Esophagus muscularis mucosa (tissue), 4 donors: ENCODE measurements around the gene AGMAT. TPM values are rescaled to one million over a fixed set of nuclear protein-coding genes. Genes with fewer than 3 reads are reported as not detected.

Experiments used
- DNase-seq: peaks from one replicate; pipeline ENCODE4 v3.0.0-alpha.2; 2017; ENCODE audit errors: extremely low spot score
- H3K27ac ChIP-seq, 4 donors: fragments of 200-600 bp; sonication (generic); replicated peaks in 1 of 4; 1 replicate in 3 of 4; 2 replicates in 1 of 4; pipeline ENCODE4 v1.5.1; 2016 to 2019; ENCODE audit warnings: mild to moderate bottlenecking in 1 of 4
- H3K27me3 ChIP-seq, 4 donors: fragments of 200-600 bp; sonication (generic); one replicate each; pipeline versions ENCODE4 v1.5.1 to v1.6.0; 2016 to 2019
- H3K36me3 ChIP-seq, 4 donors: fragments of 200-600 bp; sonication (generic); one replicate each; pipeline ENCODE4 v1.5.1; 2016 to 2019
- H3K4me1 ChIP-seq, 4 donors: fragments of 200-600 bp; sonication (generic); one replicate each; pipeline ENCODE4 v1.5.1; 2016 to 2019
- H3K4me3 ChIP-seq, 4 donors: fragments of 200-600 bp; sonication (generic); 1 replicate in 2 of 4; 2 replicates in 2 of 4; pipeline ENCODE4 v1.5.1; 2016 to 2019; ENCODE audit warnings: mild to moderate bottlenecking in 4 of 4, moderate library complexity in 1 of 4
- H3K9me3 ChIP-seq, 4 donors: fragments of 200-600 bp; sonication (generic); 1 replicate in 3 of 4; 2 replicates in 1 of 4; pipeline ENCODE4 v1.5.1; 2016 to 2019
- EP300 ChIP-seq: sonication (generic); formaldehyde crosslinking; IDR thresholded peaks from one replicate; pipeline ENCODE4 v1.6.1; 2017; ENCODE audit warnings: antibody characterized with exemption
- POLR2A ChIP-seq: fragments of 450-650 bp; IDR thresholded peaks from one replicate; pipeline ENCODE4 v1.6.1; 2017; ENCODE audit warnings: antibody characterized with exemption, moderate library complexity, mild to moderate bottlenecking, low read depth
- POLR2AphosphoS5 ChIP-seq, 2 donors: sonication (generic); formaldehyde crosslinking; IDR thresholded peaks; one replicate each; pipeline ENCODE4 v1.6.1; 2017; ENCODE audit warnings: antibody characterized with exemption in 2 of 2
- WGBS: methylation state at CpG from one replicate; pipeline ENCODE4 v1.1.5; 2018; 5-methylcytosine and 5-hydroxymethylcytosine counted together
- intact Hi-C: fragments of 100-400 bp; cut with DNase I; formaldehyde crosslinking; loops from one replicate; pipeline ENCODE4 v1.15.1; 2023
- total RNA-seq, 4 donors: library from RNA; depleted of rRNA; stranded (reverse); fragments of >200 nt; gene quantifications; one replicate each; pipeline versions ENCODE4 v1.1.0 to v1.2.1, GENCODE V29; 2016
- TF ChIP-seq, protein P1 (sequence below), 3 experiments: fragments of 200-600 bp in 2 of 3; fragments of 450-650 bp in 1 of 3; sonication (generic) in 2 of 3; IDR thresholded peaks; one replicate each; pipeline ENCODE4 v1.5.1; 2017 to 2019; ENCODE audit warnings: antibody characterized with exemption in 3 of 3, mild to moderate bottlenecking in 2 of 3, moderate library complexity in 1 of 3

AGMAT gene
- total RNA-seq, 4 donors from 2014 or later, result not detected

DNA sequence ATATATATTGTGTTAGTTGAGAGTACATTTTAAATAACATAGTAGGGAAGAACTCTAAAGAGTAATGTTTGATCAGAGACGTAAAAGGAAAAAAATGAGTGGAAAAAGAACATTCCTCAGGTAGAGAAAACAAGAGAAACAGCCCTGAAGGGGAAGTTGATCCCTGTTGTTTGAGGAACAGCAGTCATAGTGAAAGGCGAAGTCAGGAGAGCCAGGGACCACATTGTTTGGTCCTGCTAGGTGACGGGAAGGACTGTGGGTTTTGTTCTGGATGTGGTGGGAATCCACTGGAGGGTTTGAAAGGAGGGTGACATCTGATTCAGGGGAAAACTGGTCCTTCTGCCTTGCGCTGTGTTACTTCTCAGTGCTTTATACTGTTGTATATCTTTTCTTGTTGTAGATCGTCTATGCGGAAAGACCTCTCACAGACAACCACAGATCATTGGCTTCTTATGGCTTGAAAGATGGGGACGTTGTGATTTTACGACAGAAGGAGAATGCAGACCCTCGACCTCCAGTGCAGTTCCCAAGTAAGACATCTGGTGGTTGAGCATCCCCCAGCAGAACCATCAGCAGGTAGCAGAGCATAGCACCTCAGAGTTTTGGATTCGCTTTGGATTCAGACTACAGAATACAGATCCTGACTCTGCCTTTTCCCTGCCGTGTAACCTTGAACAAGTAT lies 41.6 kb upstream of the AGMAT start:
- H3K36me3 ChIP-seq, result peaks cover 0 to 44% (median 22%) of the 10 kb centered on the region in 4 donors
- H3K27ac ChIP-seq, result no peak overlapping the region
- H3K9me3 ChIP-seq, result no peaks in the 10 kb centered on the region
- intact Hi-C loops, result no loop called here
- H3K4me1 ChIP-seq, result peaks cover 26 to 45% (median 35%) of the 10 kb centered on the region in 4 donors
- 89% methylated on average over 11 of the region's 11 CpGs for WGBS
- no peak for TF ChIP-seq EP300
- TF ChIP-seq, protein P1, sequence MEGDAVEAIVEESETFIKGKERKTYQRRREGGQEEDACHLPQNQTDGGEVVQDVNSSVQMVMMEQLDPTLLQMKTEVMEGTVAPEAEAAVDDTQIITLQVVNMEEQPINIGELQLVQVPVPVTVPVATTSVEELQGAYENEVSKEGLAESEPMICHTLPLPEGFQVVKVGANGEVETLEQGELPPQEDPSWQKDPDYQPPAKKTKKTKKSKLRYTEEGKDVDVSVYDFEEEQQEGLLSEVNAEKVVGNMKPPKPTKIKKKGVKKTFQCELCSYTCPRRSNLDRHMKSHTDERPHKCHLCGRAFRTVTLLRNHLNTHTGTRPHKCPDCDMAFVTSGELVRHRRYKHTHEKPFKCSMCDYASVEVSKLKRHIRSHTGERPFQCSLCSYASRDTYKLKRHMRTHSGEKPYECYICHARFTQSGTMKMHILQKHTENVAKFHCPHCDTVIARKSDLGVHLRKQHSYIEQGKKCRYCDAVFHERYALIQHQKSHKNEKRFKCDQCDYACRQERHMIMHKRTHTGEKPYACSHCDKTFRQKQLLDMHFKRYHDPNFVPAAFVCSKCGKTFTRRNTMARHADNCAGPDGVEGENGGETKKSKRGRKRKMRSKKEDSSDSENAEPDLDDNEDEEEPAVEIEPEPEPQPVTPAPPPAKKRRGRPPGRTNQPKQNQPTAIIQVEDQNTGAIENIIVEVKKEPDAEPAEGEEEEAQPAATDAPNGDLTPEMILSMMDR (IDR thresholded peaks at IDR 0.05), result no peak
- TF ChIP-seq POLR2A, result no peak
- no peaks in the 10 kb centered on the region for H3K27me3 ChIP-seq
- DNase-seq, result no peak
- H3K4me3 ChIP-seq, result no peak overlapping the region

DNA sequence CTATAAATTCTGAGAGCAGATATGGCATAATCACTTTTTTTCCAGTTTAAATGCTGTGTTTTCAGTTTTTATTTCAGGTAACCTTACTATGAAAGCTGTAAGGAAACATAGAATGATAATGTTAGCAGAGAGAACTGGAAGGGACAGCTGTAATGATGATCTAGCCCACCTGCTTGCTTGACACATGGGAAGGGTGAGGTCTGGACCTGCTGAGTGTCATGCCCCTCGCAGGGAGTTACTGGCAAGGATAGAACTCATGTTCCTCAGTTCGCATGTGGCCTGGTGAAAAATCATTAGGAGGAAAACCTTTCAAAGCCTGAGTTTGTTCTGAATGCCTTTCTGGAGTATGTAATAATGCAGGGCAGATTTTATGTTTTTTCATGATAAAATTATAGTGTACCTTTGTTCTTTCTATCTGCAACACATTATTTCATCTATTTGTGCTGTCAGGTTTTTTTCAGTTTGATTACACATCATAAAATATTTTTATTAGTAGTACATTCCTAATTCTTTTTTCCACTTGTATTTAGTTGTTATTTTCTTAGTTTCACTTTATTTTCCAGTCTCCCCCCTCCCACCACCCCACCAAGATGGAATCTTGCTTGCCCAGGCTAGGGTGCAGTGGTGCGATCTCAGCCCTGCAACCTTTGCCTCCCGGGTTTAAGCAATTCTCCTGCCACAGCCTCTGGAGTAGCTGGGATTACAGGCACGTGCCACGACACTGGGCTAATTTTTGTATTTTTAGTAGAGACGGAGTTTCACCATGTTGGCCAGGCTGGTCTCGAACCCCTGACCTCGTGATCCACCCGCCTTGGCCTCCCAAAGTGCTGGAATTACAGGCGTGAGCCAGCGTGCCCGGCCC lies 40.4 kb upstream of the AGMAT start:
- intact Hi-C loops, result no loop called here
- Histone ChIP-seq H3K4me3 (no peak overlapping the region), H3K4me1 (peaks cover 37 to 56% (median 46%) of the 10 kb centered on the region in 4 donors), H3K36me3 (peaks cover 0 to 33% (median 14%) of the 10 kb centered on the region in 4 donors), H3K27ac (no peak overlapping the region), H3K27me3 (no peaks in the 10 kb centered on the region), H3K9me3 (no peaks in the 10 kb centered on the region)
- 89% methylated on average over 13 of the region's 13 CpGs for WGBS
- DNase-seq, result no peak
- TF ChIP-seq EP300, result no peak
- TF ChIP-seq, protein P1 (IDR thresholded peaks at IDR 0.05), result no peak

DNA sequence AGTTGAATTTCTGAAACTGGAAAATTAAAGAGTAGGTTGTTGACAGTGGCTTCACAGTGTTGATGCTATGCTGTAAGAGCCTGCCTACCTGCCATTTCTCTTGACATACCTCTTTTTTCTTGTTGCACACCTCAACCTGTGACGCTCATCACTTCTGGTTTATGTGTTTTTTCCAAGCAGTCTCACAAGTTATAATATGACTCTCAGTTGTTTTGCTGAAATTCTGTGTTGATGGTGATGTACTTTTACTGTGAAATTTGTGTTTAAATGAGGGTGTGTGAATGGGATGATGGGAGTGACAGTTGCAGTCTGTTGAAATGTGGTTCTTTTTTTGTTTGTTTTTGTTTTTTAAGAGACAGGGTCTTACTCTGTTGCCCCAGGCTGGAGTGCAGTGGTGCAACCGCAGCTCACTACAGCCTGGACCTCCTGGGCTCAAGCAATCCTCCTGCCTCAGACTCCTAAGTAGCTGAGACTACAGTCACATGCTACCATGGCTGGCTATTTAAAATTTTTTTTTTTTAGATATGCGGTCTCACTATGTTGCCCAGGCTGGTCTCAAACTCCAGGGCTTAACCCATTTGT lies 39.4 kb upstream of the AGMAT start:
- H3K4me1 ChIP-seq, result peaks cover 48 to 67% (median 57%) of the 10 kb centered on the region in 4 donors
- H3K27ac ChIP-seq, result no peak overlapping the region
- 87% methylated on average over 3 of the region's 3 CpGs for WGBS
- H3K36me3 ChIP-seq, result peaks cover 0 to 24% (median 7%) of the 10 kb centered on the region in 4 donors
- TF ChIP-seq EP300 (no peak), POLR2AphosphoS5 (IDR thresholded peaks at IDR 0.05) (no peak), POLR2A (no peak)
- TF ChIP-seq, protein P1 (IDR thresholded peaks at IDR 0.05), result no peak
- no peaks in the 10 kb centered on the region for H3K27me3 ChIP-seq
- H3K9me3 ChIP-seq, result no peaks in the 10 kb centered on the region
- H3K4me3 ChIP-seq, result no peak overlapping the region
- intact Hi-C loops, result loop anchor here (5.0 kb wide), 1 partner anchor 63 kb away; no protein-coding TSS in a partner anchor
- DNase-seq, result no peak

DNA sequence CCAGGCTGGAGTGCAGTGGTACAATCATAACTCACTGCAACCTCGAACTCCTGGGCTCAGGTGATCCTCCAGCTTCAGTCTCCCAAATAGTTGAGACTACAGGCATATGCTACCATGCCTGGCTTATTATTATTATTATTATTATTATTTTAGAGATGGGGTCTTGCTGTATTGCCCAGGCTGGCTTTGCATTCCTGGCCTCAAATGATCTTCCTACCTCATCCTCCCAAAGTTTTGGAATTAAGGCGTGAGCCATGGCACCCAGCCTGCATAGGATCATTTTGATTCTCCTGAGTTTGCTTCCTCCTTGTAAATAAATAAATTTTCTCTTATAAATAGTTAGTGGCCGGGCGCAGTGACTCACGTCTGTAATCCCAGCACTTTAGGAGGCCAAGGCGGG lies 38.6 kb upstream of the AGMAT start:
- TF ChIP-seq, protein P1 (IDR thresholded peaks at IDR 0.05), result no peak
- no peak for TF ChIP-seq POLR2AphosphoS5 (IDR thresholded peaks at IDR 0.05)
- H3K4me1 ChIP-seq, result peaks cover 52 to 75% (median 65%) of the 10 kb centered on the region in 4 donors
- DNase-seq, result no peak
- intact Hi-C loops, result loop anchor here (5.0 kb wide), 1 partner anchor 64 kb away; no protein-coding TSS in a partner anchor
- H3K4me3 ChIP-seq, result no peak overlapping the region
- no peak overlapping the region for H3K27ac ChIP-seq
- H3K36me3 ChIP-seq, result peaks cover 0 to 17% (median 7%) of the 10 kb centered on the region in 4 donors
- no peaks in the 10 kb centered on the region for H3K27me3 ChIP-seq
- H3K9me3 ChIP-seq, result no peaks in the 10 kb centered on the region
- WGBS, result 97% methylated on average over 6 of the region's 6 CpGs
